Brain pericyte (primary cell): ENCODE results near the gene CUL7.

Source experiments
- DNase-seq: peaks from one replicate; pipeline ENCODE4 v3.0.0-alpha.2; 2012; ENCODE audit warnings: low read depth, low spot score

The CUL7 gene

DNA sequence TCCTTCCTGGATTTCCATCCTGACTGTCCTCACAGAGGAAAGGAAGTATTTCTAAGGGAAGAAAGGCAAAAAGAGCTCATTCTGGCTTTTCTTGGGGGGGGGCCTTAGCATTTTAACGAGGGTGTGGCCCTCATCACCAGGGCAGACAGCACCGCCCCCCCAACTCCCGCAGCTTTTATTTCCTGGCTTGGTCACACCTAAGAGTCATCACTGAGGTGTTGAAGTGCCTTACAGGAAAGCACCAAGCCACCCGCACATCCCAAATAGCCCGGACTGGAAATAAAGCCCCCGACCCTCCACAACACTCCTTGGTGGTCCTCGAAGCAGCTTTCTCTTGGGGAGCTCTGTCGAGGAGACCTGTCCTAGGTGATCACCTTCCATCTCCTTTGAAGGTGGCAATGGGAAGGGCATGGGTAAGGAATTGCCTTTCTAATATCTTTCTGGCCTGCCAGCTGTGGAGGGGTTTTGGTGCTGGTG is 23.7 kb upstream of the CUL7 start:
- no peak for DNase-seq

DNA sequence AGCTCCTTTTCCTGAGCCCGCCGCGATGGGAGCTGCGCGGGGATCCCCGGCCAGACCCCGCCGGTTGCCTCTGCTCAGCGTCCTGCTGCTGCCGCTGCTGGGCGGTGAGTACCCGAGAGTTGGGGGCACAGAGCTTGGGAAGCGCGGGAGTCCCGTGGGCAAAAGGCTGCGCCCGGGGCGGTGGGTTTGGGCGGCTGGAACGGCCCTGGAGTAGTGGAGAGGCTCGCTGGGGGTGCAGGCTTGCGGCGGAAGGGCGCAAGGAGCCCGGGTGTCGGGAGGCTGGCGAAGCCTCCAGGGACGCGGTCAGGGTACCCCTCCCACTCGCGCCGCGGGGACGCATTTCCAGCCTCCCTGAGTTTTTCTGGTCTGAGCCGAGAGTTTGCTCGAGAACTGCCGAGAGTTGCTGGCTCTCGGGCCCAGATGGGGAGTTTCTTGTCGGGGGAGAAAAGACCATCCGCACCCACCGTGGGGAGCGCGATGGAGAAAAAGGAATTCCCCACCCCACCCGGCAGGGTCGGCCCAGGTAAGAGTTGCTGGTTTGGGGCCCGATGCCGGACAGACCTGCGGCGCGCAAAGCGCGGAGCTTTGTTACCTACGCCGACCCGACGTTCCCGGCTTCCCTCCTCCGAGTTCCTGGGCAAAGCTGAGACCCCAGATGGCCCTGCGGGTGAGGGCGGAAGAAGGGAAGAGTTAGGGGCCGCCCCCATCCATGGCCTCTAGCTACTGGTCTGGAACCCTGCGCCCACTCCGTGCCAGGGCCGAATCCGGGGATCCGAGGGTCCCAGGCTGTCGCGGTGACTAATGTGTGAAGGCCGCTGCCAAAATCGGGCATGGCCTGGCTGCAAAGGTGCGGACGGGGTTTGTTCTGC is 23.0 kb upstream of the CUL7 start:
- DNase-seq = no peak

DNA sequence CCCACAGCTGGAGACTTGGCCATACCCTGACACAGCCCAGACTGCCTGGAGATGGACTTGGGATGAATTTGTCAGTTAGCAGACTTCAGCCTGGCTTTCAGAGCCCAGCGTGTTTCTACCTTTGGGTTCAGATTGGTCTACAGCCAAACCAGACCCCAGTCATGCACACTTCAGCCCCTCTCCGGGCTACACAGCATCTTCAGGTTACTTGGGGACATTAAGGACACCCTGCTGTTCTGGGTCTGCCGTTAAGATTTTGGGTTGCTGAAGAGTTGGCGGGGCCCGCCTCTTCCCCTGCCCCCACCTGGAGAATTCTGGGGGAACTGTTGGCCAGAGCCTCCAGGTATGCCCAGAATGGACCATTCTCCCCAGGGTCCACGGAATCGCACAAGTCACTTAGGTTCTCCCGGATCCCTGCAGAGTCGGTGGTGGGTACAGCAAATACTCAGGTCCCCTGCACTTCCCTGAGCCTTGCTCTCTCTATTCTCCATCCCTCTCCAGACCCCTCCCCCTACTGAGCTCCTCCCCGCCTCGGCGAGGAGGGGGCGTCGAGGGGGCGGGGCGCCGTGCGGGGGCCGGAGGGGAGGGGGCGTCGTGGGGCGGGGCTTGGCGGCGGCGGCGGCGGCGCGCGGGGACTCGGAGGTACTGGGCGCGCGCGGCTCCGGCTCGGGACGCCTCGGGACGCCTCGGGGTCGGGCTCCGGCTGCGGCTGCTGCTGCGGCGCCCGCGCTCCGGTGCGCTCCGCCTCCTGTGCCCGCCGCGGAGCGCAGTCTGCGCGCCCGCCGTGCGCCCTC is 22.2 kb upstream of the CUL7 start, which contains the start of gene PTK7:
PTK7 (plus strand) TSS at position 645 of the 794 bp plus-strand sequence. CDS start 175 bp downstream, outside the sequence.
- peak; percentile 90 for DNase-seq

DNA sequence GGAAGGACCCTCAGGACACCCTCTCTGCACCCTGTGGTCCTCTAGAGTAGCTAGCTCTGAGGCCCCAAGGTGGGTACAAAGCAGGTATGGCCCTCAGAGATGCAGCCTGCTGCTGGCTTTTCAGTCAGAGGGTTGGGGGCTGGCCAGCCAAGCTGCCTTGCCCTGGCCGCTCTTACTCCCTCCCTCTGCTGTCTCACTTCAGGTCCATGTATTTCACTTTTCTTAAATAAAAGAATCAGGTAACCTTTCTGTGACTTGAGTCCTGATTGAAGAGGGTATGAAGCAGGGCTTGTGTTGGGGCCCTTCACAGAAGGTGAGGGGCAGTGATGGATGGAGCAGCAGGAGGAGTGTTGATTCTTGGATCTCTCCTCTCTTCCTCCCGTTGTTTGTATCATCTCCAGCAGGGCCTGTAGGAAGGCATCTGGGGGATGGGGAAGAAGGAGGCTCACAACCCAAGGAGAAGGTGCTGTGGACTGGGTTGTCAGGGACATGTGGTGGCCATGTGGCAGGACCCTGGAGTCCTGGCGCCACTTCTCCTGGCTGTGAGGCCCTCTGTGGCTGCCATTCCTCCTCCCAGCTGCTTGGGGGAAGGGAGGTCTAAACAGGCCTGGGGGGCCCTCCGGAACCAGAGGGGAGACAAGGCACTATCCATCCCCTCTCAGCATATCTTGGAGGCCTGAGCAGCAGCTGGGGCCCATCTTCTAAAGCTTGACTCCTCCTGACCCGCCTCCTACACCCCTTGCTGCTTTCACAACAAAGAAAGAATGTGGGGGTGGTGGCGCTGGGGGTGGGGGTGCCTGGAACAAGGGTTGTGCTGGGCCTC is 21.4 kb upstream of the CUL7 start:
- DNase-seq = no peak

DNA sequence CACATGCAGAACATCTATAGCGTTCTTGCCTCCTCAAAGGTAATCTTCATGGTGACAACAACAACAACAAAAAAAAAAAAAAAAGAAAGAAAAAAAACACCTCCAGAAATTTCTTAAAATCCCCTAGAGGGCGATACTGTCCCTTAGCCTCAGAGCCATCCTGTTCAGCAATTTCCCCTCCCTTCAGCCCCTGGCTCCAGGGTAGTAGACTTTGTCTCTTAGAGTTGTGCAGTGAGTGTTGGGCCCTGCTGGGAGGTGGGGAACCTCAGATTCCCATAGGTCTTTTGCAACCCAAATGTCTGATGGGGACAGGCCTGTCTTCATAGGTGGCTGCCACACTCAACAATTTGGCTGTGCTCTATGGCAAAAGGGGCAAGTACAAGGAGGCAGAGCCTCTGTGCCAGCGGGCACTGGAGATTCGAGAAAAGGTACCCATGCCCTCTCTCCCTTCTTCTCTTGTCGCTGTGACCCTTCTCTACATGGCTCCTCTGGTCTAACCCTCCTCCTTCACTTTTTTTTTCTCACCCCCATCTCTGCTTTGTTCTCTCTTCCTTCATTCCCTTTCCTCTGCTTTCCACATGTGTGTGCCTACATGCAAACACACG is 16.5 kb upstream of the CUL7 start:
- no peak for DNase-seq

DNA sequence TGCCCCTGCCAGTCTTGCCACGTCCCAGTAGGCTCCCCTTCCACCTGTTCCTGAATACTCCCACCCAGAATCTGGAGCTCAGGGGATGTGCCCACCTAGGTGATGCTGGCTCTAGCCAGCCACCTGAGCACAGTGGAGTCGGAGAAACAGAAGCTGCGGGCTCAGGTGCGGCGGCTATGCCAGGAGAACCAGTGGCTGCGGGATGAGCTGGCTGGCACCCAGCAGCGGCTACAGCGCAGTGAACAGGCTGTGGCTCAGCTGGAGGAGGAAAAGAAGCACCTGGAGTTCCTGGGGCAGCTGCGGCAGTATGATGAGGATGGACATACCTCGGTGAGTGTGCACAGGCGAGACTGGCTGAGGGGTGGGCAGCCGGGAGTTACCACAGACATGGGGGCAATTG is 9.2 kb upstream of the CUL7 start:
- DNase-seq = no peak

DNA sequence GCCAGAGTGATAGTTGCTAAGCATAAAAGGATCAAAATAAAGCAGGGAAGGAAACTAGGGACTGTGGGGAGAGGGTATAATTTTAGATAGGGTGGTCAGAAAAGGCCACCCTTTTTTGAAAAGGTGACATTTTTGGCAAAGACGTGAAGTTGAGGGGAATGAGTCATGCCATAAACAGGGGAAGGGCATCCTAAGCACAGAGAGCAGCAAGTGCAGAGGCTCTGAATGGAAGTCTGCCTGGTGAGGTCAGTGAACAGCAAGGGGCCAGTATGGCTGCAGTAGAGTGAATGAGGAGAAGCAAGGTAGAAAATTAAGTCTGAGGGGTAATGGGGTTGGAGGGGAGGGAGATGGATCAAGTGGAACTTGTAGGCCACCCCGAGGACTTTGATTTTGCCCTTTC is 8.2 kb upstream of the CUL7 start:
- DNase-seq = no peak

DNA sequence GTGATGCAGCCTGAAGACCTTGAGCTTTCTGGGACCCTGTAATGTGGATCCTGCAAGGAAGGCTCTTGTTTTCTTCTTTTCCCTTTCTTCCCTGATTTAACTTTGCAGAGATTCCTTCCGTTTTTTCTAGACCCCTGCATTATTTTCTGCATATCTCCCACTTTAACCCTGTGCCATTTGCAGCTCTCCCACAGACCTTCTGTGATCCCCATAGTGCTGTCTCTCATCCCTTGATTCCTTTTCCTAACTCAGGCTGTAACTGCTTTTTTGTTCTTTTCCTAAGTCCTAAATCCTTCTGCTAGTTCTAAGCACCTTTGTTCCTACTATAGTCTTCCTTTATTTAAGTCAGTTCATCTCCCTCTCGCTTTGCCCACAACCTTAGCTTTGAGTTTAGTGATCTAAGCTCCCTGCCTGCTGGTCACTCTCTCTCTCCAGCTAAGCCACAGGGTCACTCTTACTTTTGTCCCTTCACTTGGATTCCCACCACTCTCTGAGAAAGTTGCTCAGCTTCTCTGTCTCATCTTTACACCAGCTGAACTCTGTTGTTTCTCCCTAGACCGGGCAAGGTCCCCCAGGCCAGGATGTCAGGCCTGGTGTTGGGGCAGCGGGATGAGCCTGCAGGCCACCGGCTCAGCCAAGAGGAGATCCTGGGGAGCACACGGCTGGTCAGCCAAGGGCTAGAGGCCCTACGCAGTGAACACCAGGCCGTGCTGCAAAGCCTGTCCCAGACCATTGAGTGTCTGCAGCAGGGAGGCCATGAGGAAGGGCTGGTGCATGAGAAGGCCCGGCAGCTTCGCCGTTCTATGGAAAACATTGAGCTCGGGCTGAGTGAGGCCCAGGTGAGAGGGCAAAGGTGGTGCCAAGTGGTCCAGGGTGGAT is 7.3 kb upstream of the CUL7 start:
- no peak for DNase-seq

DNA sequence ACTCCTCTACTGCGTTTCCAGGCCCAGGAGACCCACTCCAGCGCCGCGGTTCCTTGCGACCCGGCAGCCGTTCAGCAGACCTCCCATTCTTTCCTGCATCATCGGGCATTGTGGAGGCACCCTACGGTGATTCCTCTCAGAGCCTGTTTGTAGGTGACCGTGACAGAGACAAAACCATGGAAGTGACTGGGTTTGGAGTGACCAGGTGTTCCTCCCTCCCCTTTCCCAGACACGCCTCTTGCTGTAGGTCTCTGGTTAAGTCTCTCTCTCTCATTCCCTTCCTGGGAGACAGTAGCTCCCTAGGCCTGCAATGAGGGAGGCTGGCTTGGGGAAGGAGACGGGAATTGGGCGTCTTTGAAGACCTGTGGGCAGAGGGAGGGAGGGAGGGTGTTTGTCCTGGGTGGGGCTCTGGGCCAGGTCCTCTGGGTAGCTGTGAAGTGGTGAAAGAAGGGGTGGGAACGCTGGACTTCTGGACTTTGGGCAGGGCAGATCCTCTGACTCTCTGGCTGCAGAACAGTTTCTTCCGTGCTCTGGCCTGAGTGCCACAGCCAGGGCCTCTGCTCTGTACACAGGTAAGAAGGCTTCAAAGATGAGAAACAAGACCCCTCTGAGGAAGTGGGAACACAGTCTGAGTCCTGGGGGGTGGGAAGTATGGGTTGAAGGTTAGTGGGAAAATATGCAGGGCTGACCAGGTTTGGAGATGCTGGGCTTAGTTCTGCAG is 6.5 kb upstream of the CUL7 start:
- no peak for DNase-seq

DNA sequence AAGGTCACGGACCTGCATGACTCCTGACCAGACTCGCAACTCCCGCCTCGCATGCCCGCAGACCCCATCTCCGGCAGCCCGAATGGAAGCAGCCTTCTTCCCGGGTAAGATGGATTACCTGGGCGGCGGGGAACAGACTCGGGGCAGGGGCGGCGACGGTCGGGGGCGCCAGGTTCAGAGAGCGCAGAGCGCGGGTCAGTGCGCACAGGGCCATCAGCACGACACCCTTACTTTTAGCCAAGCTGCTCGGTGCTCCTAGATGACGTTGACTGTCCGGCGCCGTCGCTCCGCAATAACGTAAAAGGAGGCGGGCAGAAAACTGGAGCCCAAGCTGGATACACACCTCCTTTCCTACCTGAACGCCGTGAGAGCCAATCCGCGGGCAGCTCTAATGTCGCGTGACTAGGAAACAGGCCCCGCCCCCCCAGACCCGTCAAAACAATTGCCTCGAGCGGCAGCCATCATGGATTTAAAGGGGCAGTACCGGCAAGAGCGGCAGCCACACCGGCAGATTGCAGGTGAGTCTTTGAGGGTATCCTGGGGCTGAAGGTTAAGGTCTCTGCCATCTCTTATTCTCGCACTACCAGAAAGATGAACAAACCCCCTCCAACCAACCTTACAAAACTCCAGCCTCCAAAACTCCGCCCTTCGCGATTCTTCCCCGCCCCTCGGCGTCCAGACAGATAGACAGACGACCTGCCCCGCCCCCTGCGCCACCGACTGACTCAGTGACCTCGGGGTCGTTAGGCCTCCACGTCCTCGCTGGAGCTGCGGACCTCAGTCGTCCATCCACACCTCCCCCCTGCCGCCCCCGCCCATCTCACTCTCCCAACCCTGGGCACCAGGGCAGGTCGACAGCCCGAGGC is 5.8 kb upstream of the CUL7 start, which contains the start of the genes KLC4 and MRPL2:
KLC4 (plus strand) TSS at position 464 of the 866 bp plus-strand sequence. CDS start 1,705 bp downstream, outside the sequence.
MRPL2 (minus strand) TSS at position 267 of the 866 bp plus-strand sequence; CDS start at position 214, 53 bp downstream.
- DNase-seq = peak; percentile 94

DNA sequence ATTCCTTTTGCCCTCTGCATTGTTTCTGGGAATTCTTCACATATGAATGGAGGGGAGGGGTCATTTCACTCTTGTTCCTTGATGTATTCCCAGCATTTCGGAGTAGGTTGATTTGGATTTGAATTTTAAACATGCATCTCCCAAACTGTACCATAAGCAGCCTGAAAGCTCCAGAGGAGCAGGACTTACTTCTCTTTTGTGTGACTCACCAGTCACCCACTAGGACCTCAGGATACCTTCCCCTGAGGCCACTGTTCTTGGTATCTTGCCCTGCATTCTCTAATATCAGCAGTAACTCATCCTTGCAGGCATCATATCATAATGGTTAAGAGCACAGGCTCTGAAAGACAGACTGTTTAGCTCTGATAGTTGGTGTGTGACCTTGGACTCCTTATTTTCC is 4.9 kb upstream of the CUL7 start:
- DNase-seq = no peak

DNA sequence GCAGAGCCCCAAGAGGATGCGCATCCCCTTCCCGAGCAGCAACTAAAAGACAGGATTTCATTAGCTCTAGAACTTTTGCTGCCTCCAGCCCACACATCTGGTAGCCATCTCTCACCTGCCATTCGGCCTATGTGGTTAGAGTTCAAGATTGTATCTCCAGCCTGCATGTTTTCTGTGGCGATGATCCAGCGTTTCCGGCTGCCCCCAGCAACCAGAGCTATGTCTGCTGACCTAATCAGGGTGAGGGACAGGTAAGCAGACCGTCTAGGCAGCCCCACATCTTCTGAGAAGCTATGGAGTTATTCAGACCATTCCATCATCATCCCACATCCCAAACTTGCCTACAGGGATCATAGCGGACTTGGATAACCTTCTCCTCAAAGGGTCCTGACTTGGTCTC is 2.3 kb upstream of the CUL7 start:
- no peak for DNase-seq

DNA sequence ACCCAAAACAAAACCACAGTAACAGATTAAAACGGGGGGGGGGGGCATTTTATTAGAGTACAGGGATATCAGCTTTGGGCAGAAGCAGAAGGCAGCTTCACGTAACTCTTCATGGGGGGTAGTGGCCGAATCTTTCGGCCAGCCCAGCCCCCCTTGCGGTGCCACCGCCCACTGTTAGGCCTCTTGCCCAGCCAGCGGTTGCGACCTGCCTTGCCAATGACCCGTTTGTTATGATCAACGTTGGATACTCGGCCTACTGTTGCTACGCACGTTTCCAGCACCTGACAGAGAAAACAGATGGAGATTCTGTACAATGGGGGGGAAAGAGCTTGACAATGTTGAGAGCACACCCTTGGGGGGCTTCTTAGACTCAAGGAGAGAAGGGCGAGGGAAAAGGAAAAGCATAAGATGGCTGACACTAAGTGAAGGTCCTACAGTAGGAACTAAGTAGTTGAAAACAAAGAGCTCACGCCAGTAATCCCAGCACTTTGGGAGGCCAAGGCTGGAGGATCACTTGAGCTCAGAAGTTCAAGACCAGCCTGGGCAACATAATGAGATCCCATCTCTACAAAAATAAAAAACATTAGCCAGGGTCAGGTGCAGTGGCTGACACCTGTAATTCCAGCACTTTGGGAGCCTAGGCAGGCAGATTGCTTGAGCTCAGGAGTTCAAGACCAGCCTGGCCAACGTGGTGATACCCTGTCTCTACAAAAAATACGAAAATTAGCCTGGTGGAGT is 724 bp upstream of the CUL7 start:
- DNase-seq = no peak

DNA sequence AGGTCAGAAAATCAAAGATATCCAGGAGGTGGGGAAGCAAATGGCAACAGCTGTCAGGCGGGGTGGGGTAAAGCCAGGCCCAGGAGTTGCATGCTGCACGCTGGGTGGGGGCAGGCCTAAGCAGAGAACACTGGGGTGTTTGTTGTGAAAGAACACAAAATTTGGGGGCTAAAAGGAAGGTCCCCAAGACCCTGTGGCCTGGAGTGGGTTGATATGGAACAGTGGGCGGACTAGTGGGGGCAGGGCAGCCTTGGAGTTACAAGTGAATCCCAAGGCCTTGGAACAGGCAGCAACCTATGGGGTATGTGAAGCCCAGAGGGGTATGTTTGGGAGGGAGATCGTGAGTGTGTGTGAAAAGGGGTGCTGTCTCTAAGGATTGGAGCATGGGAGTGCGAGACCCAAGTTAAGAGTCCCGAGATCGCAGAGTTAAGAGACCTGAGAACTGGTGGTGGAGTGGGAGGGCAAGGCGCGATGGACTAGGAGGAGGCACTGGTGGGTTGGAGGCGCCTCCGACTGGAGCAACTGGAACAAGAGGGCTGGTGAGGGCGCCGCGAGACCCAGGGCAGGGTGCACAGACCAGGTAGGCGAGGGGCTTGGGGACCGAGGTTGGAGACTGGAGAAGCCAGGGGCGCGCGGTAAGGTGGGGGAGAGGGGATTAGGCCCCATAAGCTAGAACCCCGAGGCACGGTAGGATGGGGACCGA is 658 bp downstream of the CUL7 start:
- no peak for DNase-seq

DNA sequence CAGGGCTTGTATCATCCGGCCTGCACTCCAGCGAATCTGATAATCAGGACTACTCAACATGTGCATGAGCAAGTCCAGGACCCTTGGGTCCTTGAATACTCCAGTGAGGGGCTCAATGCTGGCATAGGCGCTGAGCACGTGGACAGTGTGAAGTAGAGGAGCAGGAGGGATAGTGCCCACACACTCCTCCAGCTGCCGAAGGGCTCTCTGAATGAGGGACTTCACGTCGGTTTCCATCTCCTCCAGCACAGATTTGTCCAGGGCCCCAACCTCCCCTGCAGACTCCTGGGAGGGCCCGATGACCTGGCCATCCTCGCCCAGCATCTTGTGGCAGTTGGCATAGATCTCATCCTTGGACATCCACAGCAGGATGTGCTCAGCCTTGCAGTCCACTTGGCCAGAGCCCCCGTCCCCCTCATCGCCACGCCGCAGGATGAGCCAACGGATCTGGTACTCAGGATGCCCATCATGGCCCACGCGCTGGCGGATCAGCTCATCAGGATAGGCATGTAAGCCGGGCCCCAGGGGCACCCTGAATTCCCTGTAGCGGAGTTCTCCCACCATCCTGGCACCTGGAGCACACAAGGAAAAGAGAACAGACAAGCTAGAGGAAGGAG is 1.3 kb downstream of the CUL7 start:
- DNase-seq = no peak

DNA sequence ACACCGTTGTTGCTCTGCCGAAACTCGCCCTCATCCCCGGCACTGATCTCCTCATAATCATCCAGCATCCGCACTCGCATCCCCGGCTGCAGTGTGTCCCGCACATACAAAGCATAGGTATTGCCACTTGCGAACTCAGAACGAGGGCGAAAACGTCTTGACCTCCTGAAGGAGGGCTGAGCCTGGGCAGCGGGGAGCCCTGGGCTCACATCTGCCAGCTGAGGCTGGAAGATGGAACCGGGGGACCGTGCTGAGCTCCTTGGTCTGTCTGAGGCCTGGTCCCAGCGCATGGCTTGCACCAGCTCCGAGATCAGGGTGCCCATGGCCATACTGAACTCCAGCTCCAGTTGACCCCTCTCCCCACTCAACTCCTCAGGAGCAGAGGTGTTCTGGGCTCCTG is 2.7 kb downstream of the CUL7 start:
- no peak for DNase-seq

DNA sequence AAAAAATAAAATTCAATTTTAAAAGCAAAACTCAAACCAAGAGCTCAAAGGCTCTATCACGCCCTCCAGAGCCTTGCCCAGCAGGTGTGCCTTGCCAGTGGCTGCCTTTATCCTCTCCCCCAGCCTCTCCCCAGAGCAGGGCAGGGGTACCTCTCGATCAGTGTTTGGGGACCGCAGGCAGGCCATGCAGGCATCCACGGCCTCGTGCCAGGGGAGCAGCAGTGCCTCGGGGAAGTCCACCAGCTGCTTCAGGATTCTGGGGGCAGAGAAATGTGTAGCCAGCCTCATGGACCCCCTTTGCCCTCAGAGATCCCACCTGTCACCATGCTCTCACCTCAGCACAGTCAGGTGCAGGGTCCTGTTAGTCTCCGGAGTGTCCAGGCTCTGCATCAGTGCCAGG is 5.7 kb downstream of the CUL7 start:
- DNase-seq = no peak
